SK-N-DZ (cell line): ENCODE measurements around the gene CKAP5.
"Not testable (repeated sequence)": the region's sequence is repeated elsewhere in the genome, so short reads cannot be mapped to it uniquely, and the experiment has no call there.

ENCODE experiments used
- DNase-seq: peaks from one replicate; pipeline ENCODE4 v3.0.0-alpha.2; 2015; ENCODE audit warnings: low spot score

Gene CKAP5

DNA sequence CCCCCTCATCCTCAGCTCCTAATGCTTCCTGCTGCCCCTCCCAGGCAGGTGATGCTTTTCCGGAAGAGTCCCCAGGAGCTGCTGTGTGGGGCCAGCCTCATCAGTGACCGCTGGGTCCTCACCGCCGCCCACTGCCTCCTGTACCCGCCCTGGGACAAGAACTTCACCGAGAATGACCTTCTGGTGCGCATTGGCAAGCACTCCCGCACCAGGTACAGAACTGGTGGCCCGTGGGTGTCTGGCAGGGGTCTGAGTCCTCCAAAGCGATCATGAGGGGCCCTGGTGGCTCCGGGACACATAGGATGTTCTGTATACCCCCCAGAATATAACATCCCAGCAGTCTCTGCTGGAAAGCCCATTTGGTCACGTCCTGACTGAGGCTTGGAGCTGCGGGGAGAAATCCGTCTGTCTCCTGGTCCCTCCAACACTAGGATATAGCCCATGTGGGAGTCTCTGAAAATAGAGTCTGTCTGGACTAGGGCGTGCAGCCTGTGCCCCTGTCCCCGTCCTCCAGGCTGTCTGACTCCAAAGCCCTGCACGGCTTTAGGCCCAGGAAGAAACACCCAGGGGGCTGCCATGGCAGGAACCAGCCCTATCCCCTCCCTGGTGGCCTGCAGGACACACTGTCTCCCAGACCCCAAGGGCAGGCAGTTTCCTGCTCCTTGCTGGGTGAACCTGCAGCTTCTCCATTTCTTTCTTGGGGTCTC is 118.0 kb downstream of the CKAP5 start:
- DNase-seq = no peak

DNA sequence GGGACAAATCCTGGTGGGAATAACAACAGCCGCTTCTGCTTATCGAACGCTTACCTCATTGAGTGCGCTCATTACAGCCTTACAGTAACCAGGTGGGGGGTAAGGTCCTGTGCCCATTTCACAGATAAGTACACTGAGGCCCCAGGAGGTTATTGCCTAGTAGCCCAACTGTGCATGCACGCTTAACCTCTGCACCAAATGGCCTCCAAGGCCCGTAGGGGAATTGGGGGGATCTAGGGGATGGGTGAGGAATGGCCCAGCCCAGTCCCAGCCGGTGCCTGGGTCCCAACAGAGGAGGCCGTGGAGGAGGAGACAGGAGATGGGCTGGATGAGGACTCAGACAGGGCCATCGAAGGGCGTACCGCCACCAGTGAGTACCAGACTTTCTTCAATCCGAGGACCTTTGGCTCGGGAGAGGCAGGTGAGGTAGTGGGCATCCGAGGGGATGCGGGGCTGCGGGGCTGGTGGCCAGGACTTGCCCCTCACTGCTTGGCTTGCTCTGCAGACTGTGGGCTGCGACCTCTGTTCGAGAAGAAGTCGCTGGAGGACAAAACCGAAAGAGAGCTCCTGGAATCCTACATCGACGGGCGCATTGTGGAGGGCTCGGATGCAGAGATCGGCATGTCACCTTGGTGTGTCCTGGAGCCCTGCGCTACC is 119.7 kb downstream of the CKAP5 start:
- no peak for DNase-seq

DNA sequence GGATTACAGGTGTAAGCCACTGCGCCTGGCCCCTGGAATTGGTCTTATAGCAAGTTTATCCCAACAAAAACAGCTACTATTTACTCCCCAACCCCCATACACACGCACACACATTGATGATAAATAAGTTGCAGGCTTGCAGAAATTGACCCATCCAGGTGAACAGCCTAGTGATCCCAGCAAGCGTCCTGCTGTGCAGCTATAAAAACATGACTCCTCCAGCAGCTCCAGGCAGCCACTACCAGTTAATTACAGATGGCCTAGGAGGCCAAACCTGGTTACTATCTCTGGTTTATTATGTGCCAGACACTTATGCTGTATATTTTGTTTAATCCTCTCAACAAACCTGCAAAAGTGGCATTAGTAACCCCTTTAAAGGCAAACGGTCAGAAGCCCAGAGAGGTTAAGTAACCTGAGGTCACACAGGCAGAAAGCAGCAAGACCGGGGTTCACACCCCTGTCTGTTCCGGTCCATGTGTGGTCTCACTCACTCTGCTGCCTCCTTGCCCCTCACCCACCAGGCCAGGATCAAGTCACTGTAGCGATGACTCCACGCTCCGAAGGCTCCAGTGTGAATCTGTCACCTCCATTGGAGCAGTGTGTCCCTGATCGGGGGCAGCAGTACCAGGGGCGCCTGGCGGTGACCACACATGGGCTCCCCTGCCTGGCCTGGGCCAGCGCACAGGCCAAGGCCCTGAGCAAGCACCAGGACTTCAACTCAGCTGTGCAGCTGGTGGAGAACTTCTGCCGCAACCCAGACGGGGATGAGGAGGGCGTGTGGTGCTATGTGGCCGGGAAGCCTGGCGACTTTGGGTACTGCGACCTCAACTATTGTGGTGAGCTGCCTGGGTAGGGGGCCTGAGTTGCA is 120.5 kb downstream of the CKAP5 start:
- DNase-seq = no peak

DNA sequence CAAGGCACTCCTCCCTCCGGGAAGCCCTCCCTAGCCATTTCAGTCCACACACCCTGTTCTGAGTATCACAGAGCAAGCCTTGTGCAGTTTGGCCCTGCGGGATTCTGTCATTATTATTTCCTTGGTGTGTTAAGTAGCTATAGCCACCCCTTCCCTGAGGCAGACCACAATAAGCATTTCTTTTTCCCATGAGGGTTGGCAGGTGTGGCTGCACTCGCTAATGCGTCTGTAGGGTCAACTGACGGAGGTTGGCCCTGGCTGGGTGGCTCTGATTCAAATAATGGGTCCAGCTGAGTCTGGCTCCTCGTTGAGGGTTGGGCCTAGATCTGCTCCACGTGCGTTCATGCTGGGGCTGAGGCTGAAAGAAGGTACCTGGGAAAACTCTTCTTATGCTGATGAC is 122.0 kb downstream of the CKAP5 start:
- DNase-seq = peak; percentile 34

DNA sequence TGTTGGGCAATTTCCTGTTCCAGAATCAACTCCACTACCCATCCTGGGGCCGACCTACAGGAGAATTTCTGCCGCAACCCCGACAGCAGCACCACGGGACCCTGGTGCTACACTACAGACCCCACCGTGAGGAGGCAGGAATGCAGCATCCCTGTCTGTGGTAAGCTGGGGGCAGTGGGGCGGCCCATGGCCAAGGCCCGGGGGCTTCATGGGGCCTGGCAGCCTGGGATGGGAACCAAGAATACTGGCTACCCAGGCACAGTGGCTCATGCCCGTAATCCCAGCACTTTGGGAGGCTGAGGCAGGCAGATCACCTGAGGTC is 122.8 kb downstream of the CKAP5 start:
- DNase-seq = no peak

DNA sequence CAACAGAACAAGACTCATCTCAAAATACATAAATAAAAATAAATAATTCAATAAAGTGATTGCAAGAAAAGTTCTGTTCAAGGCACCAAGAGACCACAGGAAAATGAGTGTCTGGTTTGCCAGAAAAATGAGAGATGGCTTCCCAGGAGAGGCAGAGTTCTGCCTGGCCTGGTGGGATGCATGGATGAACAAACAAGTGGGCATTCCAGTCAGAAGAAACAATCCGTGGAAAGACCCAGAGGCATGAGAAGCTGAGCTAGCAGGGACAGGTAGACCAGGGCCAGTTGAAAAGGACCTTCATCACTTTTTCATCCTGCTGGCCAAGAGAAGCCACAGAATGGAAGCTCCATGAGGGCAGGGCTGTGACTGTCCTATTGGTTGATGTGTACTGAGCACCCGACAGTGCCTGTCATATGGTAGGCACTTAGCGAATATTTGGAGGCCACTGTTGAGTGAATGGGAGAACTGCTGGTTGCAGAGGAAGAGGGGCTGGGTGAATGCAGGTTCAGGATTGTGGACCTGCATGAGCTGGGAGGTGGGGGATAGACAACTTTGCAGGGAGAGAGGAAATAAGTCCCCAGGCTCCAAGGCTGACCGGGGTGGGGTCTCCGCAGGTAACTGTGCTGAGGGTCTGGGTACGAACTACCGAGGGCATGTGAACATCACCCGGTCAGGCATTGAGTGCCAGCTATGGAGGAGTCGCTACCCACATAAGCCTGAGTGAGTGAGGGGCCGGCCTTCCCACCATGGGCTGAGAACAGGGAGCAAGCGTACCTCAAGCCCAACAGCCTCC is 123.3 kb downstream of the CKAP5 start:
- no peak for DNase-seq

DNA sequence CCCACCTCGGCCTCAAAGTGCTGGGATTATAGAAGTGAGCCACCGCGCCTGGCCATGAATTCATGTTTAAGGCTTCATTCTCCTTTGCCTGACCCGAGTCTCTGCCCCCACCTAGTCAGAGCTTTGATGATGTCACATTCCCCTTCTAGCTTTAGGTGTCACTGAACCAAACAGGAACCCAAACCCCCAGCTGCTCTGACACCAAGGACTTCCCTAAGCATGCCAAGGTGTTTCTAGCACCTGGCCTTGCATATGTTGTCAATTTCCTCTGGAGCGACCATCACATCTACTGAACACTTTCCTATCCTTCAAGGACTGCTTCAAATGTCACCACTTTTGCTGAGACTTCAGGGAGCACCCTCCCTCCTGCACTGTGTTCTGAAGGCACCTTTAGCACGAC is 124.8 kb downstream of the CKAP5 start:
- DNase-seq = no peak

DNA sequence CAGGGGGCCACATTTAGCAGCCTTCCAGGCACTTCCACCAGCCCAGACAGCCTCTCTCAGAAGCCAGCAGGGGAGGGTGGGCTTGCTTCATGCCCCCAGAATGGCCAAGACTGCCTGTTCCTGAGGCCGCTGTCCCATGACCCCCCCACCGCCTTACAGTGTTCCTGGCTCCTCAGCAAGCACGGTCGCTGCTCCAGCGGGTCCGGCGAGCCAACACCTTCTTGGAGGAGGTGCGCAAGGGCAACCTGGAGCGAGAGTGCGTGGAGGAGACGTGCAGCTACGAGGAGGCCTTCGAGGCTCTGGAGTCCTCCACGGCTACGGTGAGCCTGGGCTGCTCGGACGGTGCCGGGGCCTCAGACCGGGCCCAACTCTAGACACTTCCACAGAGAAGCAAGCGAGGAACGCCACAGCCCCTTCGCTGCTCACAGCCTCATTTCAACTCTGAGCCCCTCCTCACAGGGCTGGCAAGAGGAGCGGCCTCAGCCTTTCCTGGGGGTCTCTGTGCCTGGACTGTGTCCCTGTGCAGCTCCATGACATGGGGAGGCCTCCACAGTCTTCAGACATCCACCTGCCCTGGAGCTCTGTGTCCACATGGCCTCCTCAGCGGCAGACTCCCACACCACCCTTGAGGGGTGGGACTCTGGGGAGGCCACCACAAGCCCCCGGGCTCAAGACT is 126.4 kb downstream of the CKAP5 start:
- DNase-seq = no peak

DNA sequence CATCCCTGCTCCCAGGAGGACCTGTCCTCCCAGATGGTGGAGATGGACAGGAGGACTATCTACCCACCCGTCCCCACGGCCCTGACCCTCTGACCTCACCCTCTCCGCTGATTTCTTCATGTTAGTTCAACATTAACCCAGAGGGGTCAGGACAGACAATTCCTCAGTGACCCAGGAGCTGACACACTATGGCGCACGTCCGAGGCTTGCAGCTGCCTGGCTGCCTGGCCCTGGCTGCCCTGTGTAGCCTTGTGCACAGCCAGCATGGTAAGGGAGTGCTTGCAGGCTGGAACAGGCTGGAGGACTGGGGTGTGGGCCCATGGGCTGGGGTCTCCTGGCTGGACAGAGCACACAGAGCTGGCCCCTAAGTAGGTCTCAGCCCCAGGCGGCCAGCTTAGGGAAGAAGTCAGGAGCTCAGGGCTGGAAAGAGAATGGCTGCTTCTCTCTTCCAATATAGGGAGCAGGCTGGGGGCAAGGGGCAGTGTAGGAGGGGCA is 127.0 kb downstream of the CKAP5 start, which contains the start of gene F2:
F2 (plus strand) TSS at position 166 of the 495 bp plus-strand sequence; CDS start at position 189, 23 bp downstream.
- no peak for DNase-seq

DNA sequence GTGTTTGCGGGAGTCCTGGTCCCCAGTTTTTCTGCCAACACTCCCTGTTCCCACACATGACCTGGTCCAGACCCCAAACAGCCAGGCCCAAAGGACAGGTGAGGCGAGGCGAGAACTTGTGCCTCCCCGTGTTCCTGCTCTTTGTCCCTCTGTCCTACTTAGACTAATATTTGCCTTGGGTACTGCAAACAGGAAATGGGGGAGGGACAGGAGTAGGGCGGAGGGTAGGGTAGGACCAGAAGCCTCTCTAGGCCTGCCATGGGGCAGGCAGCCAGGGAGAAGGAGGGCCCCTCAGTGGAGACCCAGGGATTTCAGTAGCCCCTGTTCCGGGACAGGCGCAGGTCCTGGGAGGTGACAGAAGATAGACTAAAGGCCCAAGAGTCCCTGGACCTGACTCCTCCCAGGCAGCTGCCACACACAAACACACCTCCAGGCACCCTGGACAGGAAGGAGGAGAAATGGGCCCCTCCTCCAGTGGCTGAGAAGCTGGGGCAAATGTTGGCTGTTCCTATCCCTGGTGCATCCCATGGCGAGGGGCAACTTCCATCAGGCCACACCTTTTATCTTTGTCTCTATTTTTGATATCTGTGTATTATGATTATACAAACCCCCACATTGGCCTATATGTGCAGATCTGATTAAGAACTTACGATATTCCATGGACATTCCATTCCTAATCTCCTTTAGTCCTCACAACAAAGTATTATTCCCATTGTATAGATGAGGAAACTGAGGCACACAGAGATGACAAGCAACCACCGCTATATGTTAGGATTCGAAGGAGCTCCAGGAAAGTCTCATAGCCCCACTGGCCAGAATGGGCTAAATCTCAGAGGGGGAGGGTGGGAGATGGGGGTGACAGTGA is 127.7 kb downstream of the CKAP5 start:
- no peak for DNase-seq

DNA sequence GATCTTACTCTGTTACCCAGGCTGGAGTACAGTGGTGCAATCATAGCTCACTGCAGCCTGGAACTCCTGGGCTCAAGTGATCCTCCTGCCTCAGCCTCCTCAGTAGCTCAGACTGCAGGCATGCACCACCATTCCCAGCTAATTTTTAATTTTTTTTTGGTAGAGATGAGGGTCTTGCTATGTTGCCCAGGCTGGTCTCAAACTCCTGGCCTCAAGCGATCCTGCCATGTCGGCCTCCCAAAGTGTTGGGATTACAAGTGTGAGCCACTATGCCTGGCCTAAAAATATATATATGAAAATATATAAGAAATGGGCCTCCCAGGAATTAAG is 128.3 kb downstream of the CKAP5 start:
- not testable (repeated sequence) for DNase-seq

DNA sequence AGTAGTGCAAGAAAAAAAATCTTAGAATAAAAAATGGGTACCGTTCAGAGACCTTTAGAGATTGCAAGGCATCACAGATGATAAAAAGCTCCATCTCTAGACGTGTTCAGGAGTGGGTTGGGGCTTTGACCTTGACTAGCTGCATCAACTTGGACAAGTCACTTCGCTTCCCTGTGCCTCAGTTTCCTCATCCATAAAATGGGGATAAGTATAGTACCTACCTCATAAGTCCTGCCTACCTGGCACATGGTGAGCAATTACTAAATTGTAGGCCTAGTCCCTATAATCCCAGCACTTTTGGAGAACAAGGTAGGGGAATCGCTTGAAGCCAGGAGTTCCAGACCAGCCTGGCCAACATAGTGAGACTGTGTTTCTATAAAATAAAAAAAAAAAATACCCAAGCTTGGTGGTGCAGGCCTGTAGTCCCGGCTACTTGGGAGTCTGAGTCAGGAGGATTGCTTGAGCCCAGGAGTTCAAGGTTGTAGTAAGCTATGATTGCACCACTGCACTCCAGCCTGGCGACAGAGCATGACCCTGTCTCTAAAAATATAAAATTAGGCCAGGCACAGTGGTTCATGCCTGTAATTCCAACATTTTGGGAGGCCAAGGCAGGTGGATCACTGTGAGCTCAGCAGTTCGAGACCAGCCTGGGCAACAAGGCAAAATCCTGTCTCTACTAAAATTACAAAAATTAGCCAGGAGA is 133.1 kb downstream of the CKAP5 start:
- no peak for DNase-seq

DNA sequence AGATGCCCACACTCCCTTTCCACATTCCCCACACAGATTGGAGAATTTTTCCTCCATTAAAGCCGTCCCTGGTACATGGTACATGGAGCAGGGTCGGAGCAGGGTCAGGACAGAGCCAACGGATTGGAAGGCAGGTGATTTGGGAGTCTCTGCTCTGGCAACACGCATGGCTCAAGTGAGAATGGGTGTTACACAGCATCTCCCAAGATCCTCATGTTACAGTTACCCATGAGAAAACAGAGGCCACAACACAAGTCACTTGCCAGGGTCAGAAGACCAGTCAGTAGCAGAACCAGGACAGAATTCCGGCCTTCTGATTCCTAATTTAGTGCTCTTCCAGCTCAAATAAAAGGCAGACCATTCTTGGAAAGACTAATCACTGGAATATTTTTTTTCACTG is 134.8 kb downstream of the CKAP5 start:
- DNase-seq = no peak

DNA sequence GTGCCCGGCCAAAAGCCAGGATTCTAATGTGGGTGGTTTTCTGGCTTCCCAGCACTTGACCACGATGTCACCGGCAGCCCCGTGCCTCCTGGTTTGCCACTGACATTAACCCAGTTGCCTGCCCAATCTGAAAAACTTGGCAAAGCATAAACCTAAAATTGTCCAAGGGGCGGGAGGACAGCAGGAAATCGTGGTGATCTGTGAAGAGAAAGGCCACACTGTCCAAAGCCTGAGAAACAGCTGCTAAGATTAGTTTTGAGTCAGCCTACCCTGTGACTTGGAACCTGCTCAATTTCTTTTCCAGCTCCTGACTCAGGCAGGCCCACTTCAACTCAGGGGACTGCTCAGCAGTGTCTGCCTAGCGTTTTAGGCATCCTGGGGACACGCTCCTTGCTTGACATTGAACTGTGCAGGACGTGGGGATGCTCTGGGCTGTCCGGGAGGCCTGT is 135.2 kb downstream of the CKAP5 start:
- no peak for DNase-seq

DNA sequence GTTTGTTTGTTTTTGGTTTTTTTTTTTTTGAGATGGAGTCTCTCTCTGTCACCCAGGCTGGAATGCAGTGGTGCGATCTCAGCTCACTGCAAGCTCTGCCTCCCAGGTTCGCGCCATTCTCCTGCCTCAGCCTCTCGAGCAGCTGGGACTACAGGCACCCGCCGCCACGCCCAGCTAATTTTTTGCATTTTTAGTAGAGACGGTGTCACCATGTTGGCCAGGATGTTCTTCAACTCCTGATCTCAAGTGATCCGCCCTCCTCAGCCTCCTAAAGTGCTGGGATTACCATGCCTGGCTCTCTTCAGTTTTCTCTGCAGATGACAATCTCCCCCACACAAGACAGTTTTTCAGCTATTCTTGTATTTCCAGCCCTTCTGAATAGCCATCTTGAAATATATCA is 136.7 kb downstream of the CKAP5 start:
- DNase-seq = not testable (repeated sequence)

DNA sequence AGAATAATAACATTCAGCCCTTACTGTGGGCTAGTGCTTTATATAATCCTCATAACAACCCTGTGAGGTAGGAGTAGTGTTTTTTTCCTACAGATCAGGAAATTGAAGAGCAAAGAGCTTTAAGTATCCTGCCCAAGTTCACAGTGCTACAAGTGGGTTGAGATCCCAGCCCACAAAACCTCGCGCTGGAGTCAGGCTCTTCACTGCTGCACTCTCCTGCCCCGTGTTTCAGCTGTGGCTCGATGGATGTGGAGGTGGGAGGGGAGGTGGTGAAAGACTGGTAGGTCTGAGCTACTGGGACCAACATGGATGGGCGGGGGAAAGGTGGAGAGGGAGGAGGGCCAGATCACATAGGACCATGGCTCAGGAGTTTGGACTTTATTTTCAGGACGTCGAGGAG is 139.2 kb downstream of the CKAP5 start:
- no peak for DNase-seq

DNA sequence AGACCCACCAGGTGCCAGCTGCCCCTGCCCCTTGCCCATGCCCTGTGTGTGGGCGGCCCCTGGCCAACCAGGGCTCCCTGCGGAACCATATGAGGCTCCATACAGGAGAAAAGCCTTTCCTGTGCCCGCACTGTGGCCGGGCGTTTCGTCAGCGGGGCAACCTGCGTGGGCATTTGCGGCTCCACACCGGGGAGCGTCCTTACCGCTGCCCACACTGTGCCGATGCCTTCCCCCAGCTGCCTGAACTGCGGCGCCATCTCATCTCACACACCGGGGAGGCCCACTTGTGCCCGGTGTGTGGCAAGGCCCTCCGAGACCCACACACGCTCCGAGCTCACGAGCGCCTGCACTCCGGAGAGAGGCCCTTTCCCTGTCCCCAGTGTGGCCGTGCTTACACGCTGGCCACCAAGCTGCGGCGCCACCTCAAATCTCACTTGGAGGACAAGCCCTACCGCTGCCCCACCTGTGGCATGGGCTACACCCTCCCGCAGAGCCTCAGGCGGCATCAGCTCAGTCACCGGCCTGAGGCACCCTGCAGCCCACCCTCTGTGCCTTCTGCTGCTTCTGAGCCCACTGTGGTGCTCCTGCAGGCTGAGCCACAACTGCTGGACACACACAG is 140.9 kb downstream of the CKAP5 start:
- DNase-seq = no peak

DNA sequence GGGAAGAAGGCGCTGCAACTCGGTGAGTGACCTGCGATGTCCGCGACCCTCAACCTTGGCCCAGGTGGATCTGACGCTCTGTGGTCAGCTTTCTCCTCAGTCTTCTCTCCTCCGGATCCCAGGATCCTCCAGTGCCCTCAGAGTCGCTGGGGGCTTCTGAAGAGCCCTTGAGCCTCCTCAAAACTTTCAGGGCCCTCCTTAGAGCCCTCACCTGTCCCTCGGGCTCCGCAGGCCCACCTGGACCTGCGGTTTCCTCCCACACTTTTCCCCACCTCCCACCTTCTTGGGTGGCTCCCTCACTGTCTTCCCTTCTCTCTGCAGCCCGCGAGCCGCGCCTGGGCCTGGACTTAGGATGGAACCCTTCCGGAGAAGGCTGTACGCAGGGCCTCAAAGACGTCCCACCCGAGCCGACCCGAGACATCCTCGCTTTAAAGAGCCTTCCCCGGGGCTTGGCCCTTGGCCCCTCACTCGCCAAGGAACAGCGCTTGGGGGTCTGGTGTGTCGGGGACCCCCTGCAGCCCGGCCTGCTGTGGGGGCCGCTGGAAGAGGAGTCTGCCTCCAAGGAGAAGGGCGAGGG is 144.9 kb downstream of the CKAP5 start:
- DNase-seq = no peak
